HCEC 1CT (cell line): ENCODE data around the gene KIAA1549.
A peak's percentile ranks its signal among the peaks of the same experiment; 100 is the strongest.

Experiments
- DNase-seq: peaks from one replicate; pipeline ENCODE4 v3.0.0-alpha.2; 2017

Gene KIAA1549

DNA sequence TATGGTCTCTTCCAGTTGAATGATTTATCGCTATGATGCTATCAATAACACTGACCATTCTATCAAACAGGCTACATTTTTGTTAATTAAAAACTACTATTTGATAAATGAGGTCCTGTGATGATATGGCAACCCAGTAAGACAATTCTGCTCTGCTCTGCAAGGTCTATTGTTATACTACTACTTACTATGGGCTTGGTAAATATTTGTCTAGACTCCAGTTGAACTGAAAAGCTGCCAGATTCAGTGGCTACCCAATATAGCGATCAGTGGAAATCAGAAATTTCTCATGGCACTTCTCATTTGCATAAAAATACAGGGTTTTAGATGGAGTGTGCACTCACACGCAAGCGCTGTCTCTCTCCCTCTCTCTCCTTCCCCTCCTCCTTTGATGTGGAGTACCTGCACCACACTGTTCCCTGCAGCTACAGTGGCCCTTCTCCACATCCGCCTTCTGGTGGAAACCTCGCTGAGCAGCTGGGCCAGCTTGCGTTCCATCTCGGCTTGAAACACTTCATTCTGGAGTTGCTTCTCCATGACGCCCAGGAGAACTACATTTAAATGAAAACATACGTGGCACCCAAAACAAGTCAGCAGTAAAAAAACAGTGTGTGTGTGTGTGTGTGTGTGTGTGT lies 77.9 kb downstream of the KIAA1549 start:
- no peak for DNase-seq

GRCh38 chr7:138902161-138902560 lies 79.0 kb downstream of the KIAA1549 start:
- no peak for DNase-seq

- no peak for DNase-seq
Measured at GRCh38 chr7:138900035-138900828, 81.0 kb downstream of the KIAA1549 start.

- DNase-seq = no peak
Measured at GRCh38 chr7:138898802-138899201, 82.4 kb downstream of the KIAA1549 start.

DNA sequence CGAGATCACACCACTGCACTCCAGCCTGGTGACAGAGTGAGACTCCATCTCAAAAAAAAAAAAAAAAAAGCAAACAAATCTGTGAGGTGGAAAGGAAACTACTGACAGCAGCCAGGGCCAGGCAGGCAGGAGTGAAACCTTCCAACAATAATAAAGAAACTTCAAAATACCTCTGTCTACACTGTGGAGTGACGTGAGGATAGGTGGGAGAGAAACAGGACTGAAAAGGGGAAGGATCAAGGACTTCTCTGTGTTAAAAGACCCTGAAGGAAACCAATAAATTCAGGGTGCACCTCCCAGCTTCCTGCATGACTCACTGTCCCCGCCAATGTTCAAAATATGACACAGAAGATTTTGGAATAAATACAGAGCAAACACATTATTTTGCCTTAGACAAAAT lies 82.9 kb downstream of the KIAA1549 start:
- no peak for DNase-seq

GRCh38 chr7:138895679-138896078 lies 85.5 kb downstream of the KIAA1549 start:
- no peak for DNase-seq

GRCh38 chr7:138893258-138893657 lies 87.9 kb downstream of the KIAA1549 start:
- no peak for DNase-seq

DNA sequence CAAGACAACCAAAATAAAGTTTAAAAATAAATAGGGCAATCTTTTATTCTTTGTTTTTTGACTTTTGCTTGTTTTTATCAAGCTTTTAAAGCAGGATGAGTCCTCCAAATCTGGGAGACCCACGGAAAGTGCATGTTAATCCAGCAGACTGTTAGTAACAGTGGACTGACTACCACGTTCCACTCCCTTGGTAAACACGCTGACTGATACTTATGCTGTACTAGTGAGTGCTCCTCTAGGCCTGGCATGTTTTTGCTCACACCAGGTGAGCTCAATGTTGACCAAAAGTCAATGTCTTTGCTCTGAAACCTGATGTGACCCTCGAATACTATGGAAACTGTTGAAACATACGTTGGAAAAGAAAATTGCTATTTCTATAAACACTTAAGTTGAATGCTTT lies 88.4 kb downstream of the KIAA1549 start:
- no peak for DNase-seq

GRCh38 chr7:138892006-138892630 lies 89.1 kb downstream of the KIAA1549 start:
- no peak for DNase-seq

DNA sequence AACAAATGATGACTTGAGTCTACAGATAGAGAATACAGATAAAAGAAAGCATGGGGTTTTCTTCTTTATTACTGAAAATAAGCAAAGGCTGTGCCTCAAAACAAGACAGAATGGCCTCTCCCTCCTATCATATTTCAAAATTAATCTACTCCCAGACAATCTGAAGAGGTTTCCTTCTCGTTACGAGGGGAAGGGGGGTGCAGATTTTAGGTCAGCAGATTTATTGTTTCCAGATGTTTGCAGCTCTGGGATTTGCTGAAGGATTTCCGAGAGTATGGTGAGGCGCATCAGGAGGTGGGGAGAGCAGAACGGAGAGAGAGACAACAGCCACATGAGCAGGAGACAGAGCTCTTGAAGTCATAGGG lies 89.8 kb downstream of the KIAA1549 start:
- no peak for DNase-seq

DNA sequence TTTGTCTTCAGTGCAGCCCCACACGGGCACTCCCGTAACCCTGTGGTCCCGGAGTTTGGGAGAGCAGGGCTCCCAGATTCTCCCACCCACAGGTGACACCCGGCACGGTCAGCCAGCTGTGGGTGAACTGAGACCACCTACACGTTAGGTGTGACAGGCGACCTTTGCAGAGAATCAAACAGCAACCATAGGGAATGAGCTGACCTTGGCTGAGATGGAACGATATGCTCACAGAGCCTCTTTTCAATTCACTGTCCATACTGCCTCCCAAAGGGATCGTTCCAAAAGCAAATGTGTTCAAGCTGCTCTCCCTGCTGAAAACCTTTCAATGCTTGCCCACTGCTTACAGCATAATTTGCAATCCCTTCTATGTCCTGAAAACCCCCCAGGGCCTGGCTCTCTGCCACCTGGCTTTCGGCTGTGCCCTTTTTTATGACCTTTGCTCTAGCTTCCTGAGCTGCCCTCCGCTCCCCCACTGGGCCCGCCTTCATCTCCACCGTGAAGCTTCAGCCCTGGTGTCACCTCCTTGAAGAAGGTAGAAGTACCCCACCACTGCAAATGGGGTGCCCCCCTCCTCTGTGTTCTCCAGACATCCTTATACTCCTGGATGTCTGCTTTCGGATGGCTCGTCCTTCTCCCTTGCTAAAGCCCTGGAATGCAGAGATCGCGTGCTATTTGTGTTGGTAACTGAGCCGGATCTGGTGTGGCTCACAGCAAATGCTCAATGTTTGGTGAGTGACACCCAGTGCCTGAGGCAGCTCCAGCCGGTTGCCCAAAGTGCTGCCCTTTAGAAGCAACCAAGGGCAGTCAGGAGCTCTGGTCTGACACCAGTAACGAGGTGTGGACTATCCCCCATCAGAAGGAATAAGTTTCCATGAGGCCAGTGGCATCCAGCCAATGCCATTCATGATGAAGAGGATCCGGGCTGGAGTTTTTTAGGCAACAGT lies 90.4 kb downstream of the KIAA1549 start:
- no peak for DNase-seq

DNA sequence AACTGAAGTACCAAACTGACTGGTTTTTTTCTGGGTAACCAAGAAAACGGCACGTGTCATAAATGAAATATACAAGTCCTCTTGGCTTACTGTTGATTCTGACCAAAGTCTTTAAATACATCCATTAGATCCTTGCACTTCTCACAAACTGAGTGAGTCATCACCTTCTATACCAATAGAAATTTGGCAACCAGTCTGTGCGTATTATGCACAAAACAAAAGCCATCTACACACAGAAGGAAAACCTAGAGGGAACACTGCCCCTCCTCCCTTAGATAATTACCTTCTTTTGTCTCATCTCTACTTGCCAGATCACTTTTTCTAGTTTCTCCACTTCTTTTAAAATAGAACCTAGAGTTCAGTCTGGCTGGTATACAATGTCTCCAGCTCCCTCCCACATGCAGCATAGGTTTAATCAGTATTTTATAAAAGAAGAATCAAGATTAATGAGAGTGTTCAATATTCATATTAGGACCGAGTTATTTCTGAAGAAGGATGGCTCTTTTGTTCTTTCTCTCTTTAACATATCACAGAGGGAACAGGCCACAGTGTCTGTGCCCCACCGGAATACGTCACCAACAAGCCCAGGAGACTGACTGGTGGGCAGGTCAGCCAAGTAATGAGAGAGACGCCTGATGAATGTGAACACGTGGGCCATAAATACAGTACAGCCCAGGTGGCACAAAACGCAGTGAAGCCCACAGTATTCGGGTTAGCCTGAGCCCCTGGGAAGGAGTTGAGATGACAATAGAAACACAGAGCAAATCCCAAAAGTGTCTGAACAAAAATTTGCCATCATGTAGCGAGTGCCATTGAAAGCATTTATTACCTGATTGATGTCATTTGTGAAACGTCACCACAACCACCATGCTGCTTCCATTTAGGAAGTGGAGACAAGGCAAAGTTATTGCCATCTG lies 91.3 kb downstream of the KIAA1549 start:
- no peak for DNase-seq

DNA sequence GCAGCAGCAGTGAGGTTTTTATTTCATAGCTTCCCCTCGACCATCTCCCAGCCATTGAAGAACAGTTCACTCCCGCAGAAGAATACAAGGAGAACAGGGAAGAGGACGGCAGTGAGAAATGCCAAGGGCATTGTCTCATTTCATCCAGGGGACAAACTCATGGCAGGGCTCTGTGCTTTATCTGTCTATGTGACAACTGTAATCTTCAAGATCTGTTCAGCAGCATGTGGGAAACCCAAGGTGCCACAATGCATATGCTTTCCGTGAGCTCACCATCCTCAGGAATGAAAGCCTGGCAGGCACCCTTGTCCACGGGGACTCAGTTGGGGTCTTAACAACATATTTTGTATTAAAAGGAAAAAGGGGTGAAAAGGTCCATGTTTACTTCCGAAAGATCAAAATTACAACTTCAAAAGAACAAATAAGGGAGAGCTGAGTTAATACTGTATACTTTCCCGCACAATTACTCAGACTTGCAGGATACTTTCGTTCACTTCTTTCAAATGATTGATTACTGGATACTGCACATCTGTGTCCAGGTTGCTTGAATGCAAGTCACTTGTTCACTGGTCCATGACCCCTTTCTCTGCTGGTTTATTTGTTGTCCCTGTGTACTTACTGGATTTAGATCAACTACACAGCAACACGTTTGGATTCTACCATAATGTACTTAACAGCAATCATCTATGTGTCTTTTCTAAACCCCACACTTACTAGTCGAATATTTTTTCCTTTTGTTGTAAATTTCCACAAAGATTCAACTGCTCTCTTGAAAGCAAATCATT lies 93.1 kb downstream of the KIAA1549 start:
- DNase-seq = no peak

- DNase-seq = no peak
Measured at GRCh38 chr7:138887085-138887710, 94.0 kb downstream of the KIAA1549 start.

- DNase-seq = peak; percentile 70
Measured at GRCh38 chr7:138886501-138886917, 94.7 kb downstream of the KIAA1549 start.

- DNase-seq = no peak
Measured at GRCh38 chr7:138885383-138886147, 95.6 kb downstream of the KIAA1549 start.

GRCh38 chr7:138882249-138882648 lies 98.9 kb downstream of the KIAA1549 start:
- no peak for DNase-seq

GRCh38 chr7:138881579-138882188 lies 99.5 kb downstream of the KIAA1549 start:
- DNase-seq = no peak

DNA sequence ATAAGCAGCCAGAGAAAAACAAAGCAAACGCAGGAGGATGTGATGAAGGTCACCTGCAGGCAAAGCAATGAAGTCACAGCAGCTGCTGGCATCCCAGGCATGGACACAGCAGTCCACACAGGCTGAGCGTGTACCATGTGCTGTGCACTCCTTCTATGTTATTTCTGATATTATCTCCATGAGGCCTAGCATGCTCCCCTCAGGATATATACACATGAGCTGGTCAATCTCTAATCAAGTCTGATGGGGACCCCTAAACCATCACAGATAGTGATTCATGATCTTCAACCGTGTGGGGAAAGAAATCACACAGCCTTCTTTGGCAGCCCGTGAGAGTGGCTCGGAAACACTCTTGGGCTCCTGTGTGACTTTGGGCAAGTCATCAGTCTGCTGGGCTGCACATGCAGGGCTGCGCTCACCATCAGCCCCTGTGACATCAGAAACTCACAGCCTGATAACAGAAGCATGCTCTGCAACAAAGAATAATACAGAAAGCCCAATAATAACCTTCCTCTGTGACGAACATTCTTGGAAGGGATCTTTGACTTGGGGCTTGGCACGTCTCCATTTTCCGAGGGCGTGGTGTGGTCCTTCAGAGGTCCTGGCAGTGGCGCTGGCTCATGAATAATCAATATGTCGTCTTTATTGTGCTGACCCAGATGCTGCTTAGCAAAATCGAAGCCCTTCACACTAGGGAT lies 100.2 kb downstream of the KIAA1549 start:
- DNase-seq = no peak
